A549 treated with Mapracorat at 1 μM for 4 hours (cell line): ENCODE data around the gene ATF5. TPM values are rescaled to one million over a fixed set of nuclear protein-coding genes. Genes with fewer than 3 reads are reported as not detected.

Experiments
- total RNA-seq: library from RNA; stranded (reverse); fragments of 200-300 nt; extraction: Qiagen RNA extraction; gene quantifications from 5 replicates; pipeline ENCODE4 v1.2.3, GENCODE V29; 2022

The ATF5 gene
- total RNA-seq = 39.0 to 57.8 TPM (median 54.8 TPM) in 5 replicates

GRCh38 chr19:49929121-49929610 lies at the start of gene ATF5, which contains the start of gene NUP62:
Gene ATF5, plus strand, starts transcription at chr19:49929205. Its CDS starts 1,646 bp downstream, at chr19:49930851.
Gene NUP62, minus strand, starts transcription at chr19:49929504. Its CDS starts 19,697 bp downstream, at chr19:49909807.

GRCh38 chr19:49896863-49897621 lies 32.0 kb upstream of the ATF5 start, which contains the start of gene IL4I1:
Gene IL4I1, minus strand, starts transcription at chr19:49896887. Its CDS starts 727 bp downstream, at chr19:49896160.

GRCh38 chr19:49960980-49961379 lies 32.0 kb downstream of the ATF5 start, which contains the start of gene SIGLEC11:
Gene SIGLEC11, minus strand, starts transcription at chr19:49961172. Its CDS starts 91 bp downstream, at chr19:49961081.

Other genes starting within 250 kb of the ATF5 start
- 3.6 to 7.2 TPM (median 5.1 TPM) in 5 replicates for gene ADM5, start 239.6 kb upstream of the ATF5 start, total RNA-seq
- 11.0 to 15.0 TPM (median 14.0 TPM) in 5 replicates for gene CPT1C, start 238.1 kb upstream of the ATF5 start, total RNA-seq
- not detected in 5 replicates for gene TSKS, start 165.9 kb upstream of the ATF5 start, total RNA-seq
- 40.1 to 57.8 TPM (median 55.4 TPM) in 5 replicates for gene AP2A1, start 162.2 kb upstream of the ATF5 start, total RNA-seq
- 13.3 to 16.4 TPM (median 14.5 TPM) in 5 replicates for gene FUZ, start 115.9 kb upstream of the ATF5 start, total RNA-seq
- gene MED25, start 110.9 kb upstream of the ATF5 start, total RNA-seq = 45.8 to 71.0 TPM (median 68.3 TPM) in 5 replicates
- gene PTOV1, start 78.0 kb upstream of the ATF5 start, total RNA-seq = 109 to 158 TPM (median 143 TPM) in 5 replicates
- 42.9 to 59.9 TPM (median 52.0 TPM) in 5 replicates for gene PNKP, start 61.6 kb upstream of the ATF5 start, total RNA-seq
- 67.2 to 121 TPM (median 103 TPM) in 5 replicates for gene AKT1S1, start 51.9 kb upstream of the ATF5 start, total RNA-seq
- 17.4 to 22.9 TPM (median 20.4 TPM) in 5 replicates for gene TBC1D17, start 51.5 kb upstream of the ATF5 start, total RNA-seq
- 0.35 to 0.71 TPM (median 0.59 TPM) in 5 replicates for gene IL4I1, start 32.3 kb upstream of the ATF5 start, total RNA-seq
- 66.7 to 94.5 TPM (median 87.1 TPM) in 5 replicates for gene NUP62, start 299 bp downstream of the ATF5 start, total RNA-seq
- 0.04 to 0.14 TPM (median 0.06 TPM) in 4 of 5 replicates, not detected in the other for gene SIGLEC11, start 32.0 kb downstream of the ATF5 start, total RNA-seq
- 34.8 to 40.7 TPM (median 38.7 TPM) in 5 replicates for gene VRK3, start 96.2 kb downstream of the ATF5 start, total RNA-seq
- gene ZNF473, start 96.8 kb downstream of the ATF5 start, total RNA-seq = 7.7 to 10.2 TPM (median 9.6 TPM) in 5 replicates
- gene IZUMO2, start 234.1 kb downstream of the ATF5 start, total RNA-seq = not detected in 5 replicates